Smooth muscle cell (in vitro differentiated cells): ENCODE data around the gene IQCH. TPM values are rescaled to one million over a fixed set of nuclear protein-coding genes. Genes with fewer than 3 reads are reported as not detected.

Source experiments
- DNase-seq: peaks from one replicate; lab custom pipeline; 2025; ENCODE audit not compliant: unreplicated experiment; lab: John Stamatoyannopoulos, UW
- H2AFZ ChIP-seq: fragments of 200-600 bp; sonication (generic); 2 replicates; pipeline ENCODE4 v1.6.0; 2016; ENCODE audit warnings: antibody characterized with exemption, low read depth, mild to moderate bottlenecking
- H3F3A ChIP-seq: fragments of 200-600 bp; sonication (generic); 2 replicates; pipeline ENCODE4 v1.6.0; 2017; ENCODE audit warnings: antibody characterized with exemption, low read depth
- H3K27ac ChIP-seq: fragments of 200-600 bp; sonication (generic); 2 replicates; pipeline ENCODE4 v1.5.1; 2016; ENCODE audit warnings: low read depth, mild to moderate bottlenecking
- H3K27me3 ChIP-seq: fragments of 200-600 bp; sonication (generic); 2 replicates; pipeline ENCODE4 v1.6.1; 2016; ENCODE audit warnings: low read depth, mild to moderate bottlenecking
- H3K36me3 ChIP-seq: fragments of 200-600 bp; sonication (generic); 2 replicates; pipeline ENCODE4 v1.5.1; 2016; ENCODE audit warnings: low read depth
- H3K4me1 ChIP-seq: fragments of 200-600 bp; sonication (generic); 2 replicates; pipeline ENCODE4 v1.5.1; 2016; ENCODE audit warnings: low read depth
- H3K4me2 ChIP-seq: fragments of 200-600 bp; sonication (generic); 2 replicates; pipeline ENCODE4 v1.6.0; 2016; ENCODE audit warnings: mild to moderate bottlenecking
- H3K4me3 ChIP-seq: fragments of 200-600 bp; sonication (generic); 2 replicates; pipeline ENCODE4 v1.5.1; 2016; ENCODE audit warnings: mild to moderate bottlenecking
- H3K79me2 ChIP-seq: fragments of 200-600 bp; sonication (generic); 2 replicates; pipeline ENCODE4 v1.6.0; 2016; ENCODE audit warnings: low read depth, mild to moderate bottlenecking
- H3K9ac ChIP-seq: fragments of 200-600 bp; sonication (generic); 2 replicates; pipeline ENCODE4 v1.6.0; 2016; ENCODE audit warnings: low read depth
- H3K9me3 ChIP-seq: fragments of 200-600 bp; sonication (generic); replicated peaks from 2 replicates; pipeline ENCODE4 v1.5.1; 2016; ENCODE audit warnings: low read depth
- H4K20me1 ChIP-seq: fragments of 200-600 bp; sonication (generic); 2 replicates; pipeline ENCODE4 v1.6.0; 2016; ENCODE audit warnings: low read depth
- WGBS: methylation state at CpG from one replicate; pipeline ENCODE4 v1.1.7; 2016; ENCODE audit warnings: low lambda C conversion rate; 5-methylcytosine and 5-hydroxymethylcytosine counted together
- polyA plus RNA-seq: library from polyadenylated mRNA; unstranded; fragments of >200 nt; fragmentation: Nextera tagmentation; extraction: Ambion mirVana; gene quantifications from 2 replicates; pipeline ENCODE4 v1.2.1, GENCODE V29; 2016
- total RNA-seq: library from RNA; depleted of rRNA; stranded (reverse); fragments of >200 nt; gene quantifications from 2 replicates; pipeline ENCODE4 v1.2.3, GENCODE V29; 2014
- TF ChIP-seq, protein P1 (sequence below): fragments of 200-600 bp; sonication (generic); IDR thresholded peaks from 2 replicates; pipeline ENCODE4 v1.5.1; 2017; ENCODE audit warnings: borderline replicate concordance, mild to moderate bottlenecking, antibody characterized with exemption; ENCODE audit not compliant: insufficient read depth, poor library complexity, severe bottlenecking

The IQCH gene
- total and polyA plus RNA-seq, 2 experiments from 2014 or later, result 0.86 to 2.9 TPM

- Histone ChIP-seq H3K79me2 (no peaks in the 10 kb centered on the region), H3K27me3 (no peaks in the 10 kb centered on the region), H3K36me3 (no peaks in the 10 kb centered on the region), H3K4me1 (peaks cover 38% of the 10 kb centered on the region), H3K9me3 (no peaks in the 10 kb centered on the region), H3K9ac (no peak overlapping the region), H3K4me2 (peak overlapping the region; percentile 63), H3F3A (no peaks in the 10 kb centered on the region), H4K20me1 (no peaks in the 10 kb centered on the region), H3K27ac (no peak overlapping the region), H3K4me3 (no peak overlapping the region), H2AFZ (no peak overlapping the region)
- TF ChIP-seq, protein P1, sequence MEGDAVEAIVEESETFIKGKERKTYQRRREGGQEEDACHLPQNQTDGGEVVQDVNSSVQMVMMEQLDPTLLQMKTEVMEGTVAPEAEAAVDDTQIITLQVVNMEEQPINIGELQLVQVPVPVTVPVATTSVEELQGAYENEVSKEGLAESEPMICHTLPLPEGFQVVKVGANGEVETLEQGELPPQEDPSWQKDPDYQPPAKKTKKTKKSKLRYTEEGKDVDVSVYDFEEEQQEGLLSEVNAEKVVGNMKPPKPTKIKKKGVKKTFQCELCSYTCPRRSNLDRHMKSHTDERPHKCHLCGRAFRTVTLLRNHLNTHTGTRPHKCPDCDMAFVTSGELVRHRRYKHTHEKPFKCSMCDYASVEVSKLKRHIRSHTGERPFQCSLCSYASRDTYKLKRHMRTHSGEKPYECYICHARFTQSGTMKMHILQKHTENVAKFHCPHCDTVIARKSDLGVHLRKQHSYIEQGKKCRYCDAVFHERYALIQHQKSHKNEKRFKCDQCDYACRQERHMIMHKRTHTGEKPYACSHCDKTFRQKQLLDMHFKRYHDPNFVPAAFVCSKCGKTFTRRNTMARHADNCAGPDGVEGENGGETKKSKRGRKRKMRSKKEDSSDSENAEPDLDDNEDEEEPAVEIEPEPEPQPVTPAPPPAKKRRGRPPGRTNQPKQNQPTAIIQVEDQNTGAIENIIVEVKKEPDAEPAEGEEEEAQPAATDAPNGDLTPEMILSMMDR, result no peak
- DNase-seq, result no peak
- 5% methylated on average over 1 of the region's 1 CpG for WGBS
Measured at GRCh38 chr15:67406257-67406861, 151.8 kb downstream of the IQCH start.

- WGBS, result 97% methylated on average over 8 of the region's 8 CpGs
Measured at GRCh38 chr15:67407786-67408185, 153.2 kb downstream of the IQCH start.

GRCh38 chr15:67409175-67409574 is 154.6 kb downstream of the IQCH start:
- TF ChIP-seq, protein P1, result no peak
- H3K4me2 ChIP-seq, result no peak overlapping the region
- no peaks in the 10 kb centered on the region for H3K9me3 ChIP-seq
- no peaks in the 10 kb centered on the region for H3K79me2 ChIP-seq
- H3K9ac ChIP-seq, result no peak overlapping the region
- WGBS, result 84% methylated on average over 6 of the region's 6 CpGs
- H3K27ac ChIP-seq, result no peak overlapping the region
- H4K20me1 ChIP-seq, result no peaks in the 10 kb centered on the region
- H3K36me3 ChIP-seq, result no peaks in the 10 kb centered on the region
- no peaks in the 10 kb centered on the region for H3F3A ChIP-seq
- no peaks in the 10 kb centered on the region for H3K27me3 ChIP-seq
- no peak overlapping the region for H2AFZ ChIP-seq
- peaks cover 33% of the 10 kb centered on the region for H3K4me1 ChIP-seq
- H3K4me3 ChIP-seq, result no peak overlapping the region
- no peak for DNase-seq

More at GRCh38 chr15:67407786-67408185, 153.2 kb downstream of the IQCH start:
- Histone ChIP-seq H3K9ac (no peak overlapping the region), H2AFZ (no peak overlapping the region), H3K4me2 (no peak overlapping the region), H3K27ac (no peak overlapping the region), H3K4me1 (peaks cover 38% of the 10 kb centered on the region), H3F3A (no peaks in the 10 kb centered on the region), H3K4me3 (no peak overlapping the region), H3K9me3 (no peaks in the 10 kb centered on the region), H3K79me2 (no peaks in the 10 kb centered on the region), H3K36me3 (no peaks in the 10 kb centered on the region), H4K20me1 (no peaks in the 10 kb centered on the region), H3K27me3 (no peaks in the 10 kb centered on the region)
- no peak for DNase-seq
- TF ChIP-seq, protein P1, result no peak

GRCh38 chr15:67411486-67411885 is 156.9 kb downstream of the IQCH start:
- H3K79me2 ChIP-seq, result no peaks in the 10 kb centered on the region
- no peak overlapping the region for H2AFZ ChIP-seq
- no peak for DNase-seq
- H3K4me2 ChIP-seq, result no peak overlapping the region
- no peaks in the 10 kb centered on the region for H3K36me3 ChIP-seq
- TF ChIP-seq, protein P1, result no peak
- no peak overlapping the region for H3K27ac ChIP-seq
- no peaks in the 10 kb centered on the region for H3K27me3 ChIP-seq
- no peak overlapping the region for H3K9ac ChIP-seq
- H3F3A ChIP-seq, result no peaks in the 10 kb centered on the region
- H3K4me3 ChIP-seq, result no peak overlapping the region
- H3K4me1 ChIP-seq, result peaks cover 27% of the 10 kb centered on the region
- H3K9me3 ChIP-seq, result no peaks in the 10 kb centered on the region
- no peaks in the 10 kb centered on the region for H4K20me1 ChIP-seq
